ENCODE measurements around the gene LHX2.

DNA sequence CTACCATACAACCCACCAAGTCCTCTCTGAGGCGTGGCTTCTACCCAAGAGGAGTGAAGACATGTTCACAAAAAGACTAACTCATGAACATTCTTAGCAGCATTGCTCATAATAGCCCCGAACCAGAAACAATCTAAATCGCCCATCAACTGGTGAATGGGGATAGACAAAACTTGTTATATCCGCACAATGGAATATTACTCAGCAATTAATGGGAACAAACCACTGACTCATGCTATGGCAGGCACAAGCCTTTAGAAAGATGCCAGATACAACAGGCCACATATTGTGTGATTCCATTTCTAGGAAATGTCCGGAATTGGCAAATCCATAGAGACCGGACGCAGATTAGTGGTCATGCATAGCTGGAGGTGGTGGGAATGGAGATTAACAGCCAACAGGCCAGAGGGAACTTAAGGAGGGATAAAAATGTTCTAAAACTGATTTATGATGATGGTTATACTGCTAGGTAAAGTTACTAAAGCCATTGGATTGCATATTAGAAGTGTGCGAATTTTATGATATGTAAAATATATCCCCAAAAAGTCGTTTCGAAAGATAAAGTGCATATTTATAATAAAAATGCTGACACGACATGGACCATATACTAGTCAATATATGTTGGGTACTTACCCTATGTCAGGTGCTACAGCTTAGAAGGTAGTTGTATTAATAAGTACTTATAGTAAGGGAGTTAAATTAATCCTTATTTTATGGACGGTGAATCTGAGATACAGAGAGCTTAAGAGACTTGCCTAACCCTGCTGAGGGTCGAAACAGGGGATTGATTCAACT, 55.4 kb downstream of the LHX2 start:
- TF ChIP-seq GATA3 (IDR thresholded peaks at IDR 0.05; ENCODE audit: low read depth, low read length): no peak
- TF ChIP-seq GATA2 (IDR thresholded peaks at IDR 0.05; ENCODE audit: low read depth, low read length): no peak

Data from SH-SY5Y (cell line).